Caco-2 (cell line): ENCODE results near the gene PLPP2. TPM values are rescaled to one million over a fixed set of nuclear protein-coding genes. Genes with fewer than 3 reads are reported as not detected.

Experiments
- BruUV-seq: library from RNA; stranded (reverse); fragments of 400-500 nt; replicated peaks from 2 replicates; lab custom pipeline; 2021; lab: Mats Ljungman, UMichigan
- CTCF ChIA-PET: fragments of 300-600 bp; sonication (Branson Sonifier 250); formaldehyde crosslinking; loops from one replicate; lab custom pipeline; 2022; ENCODE audit warnings: antibody characterized with exemption; lab: Charles Lee
- POLR2A ChIA-PET: fragments of 300-600 bp; sonication (Branson Sonifier 250); formaldehyde crosslinking; loops from one replicate; lab custom pipeline; 2022; ENCODE audit warnings: antibody characterized with exemption; lab: Charles Lee
- DNase-seq, 2 experiments: peaks; one replicate each; pipeline versions ENCODE4 v3.0.0 to v3.0.0-alpha.2; 2020 to 2022
- H3K27me3 ChIP-seq: replicated peaks from 2 replicates; pipeline ENCODE4 v1.6.0; 2011; ENCODE audit warnings: low read length; ENCODE audit not compliant: control insufficient read depth, insufficient read depth
- H3K36me3 ChIP-seq: 2 replicates; pipeline ENCODE4 v1.5.1; 2011; ENCODE audit warnings: low read length; ENCODE audit not compliant: control insufficient read depth, insufficient read depth
- H3K4me1 ChIP-seq: fragments of 250-450 bp; sonication (Bioruptor Pico); 2 replicates; pipeline ENCODE4 v1.5.1; 2020; ENCODE audit warnings: mild to moderate bottlenecking
- H3K4me3 ChIP-seq: 2 replicates; pipeline ENCODE4 v1.5.1; 2011; ENCODE audit warnings: low read depth, mild to moderate bottlenecking, control low read depth, low read length
- H3K9me3 ChIP-seq: fragments of 250-450 bp; sonication (Bioruptor Pico); 2 replicates; pipeline ENCODE4 v1.5.1; 2020; ENCODE audit warnings: mild to moderate bottlenecking, moderate library complexity
- H3K27ac Mint-ChIP-seq: one replicate; pipeline ENCODE4 v1.8.0; 2022; ENCODE audit warnings: mixed read lengths; ENCODE audit not compliant: unreplicated experiment
- H3K27me3 Mint-ChIP-seq: one replicate; pipeline ENCODE4 v1.8.0; 2022; ENCODE audit warnings: mixed read lengths; ENCODE audit not compliant: insufficient read depth, unreplicated experiment
- H3K36me3 Mint-ChIP-seq: one replicate; pipeline ENCODE4 v1.8.0; 2022; ENCODE audit warnings: mild to moderate bottlenecking, mixed read lengths; ENCODE audit not compliant: insufficient read depth, unreplicated experiment
- H3K4me1 Mint-ChIP-seq: one replicate; pipeline ENCODE4 v1.8.0; 2022; ENCODE audit warnings: low read depth, mixed read lengths; ENCODE audit not compliant: unreplicated experiment
- H3K4me3 Mint-ChIP-seq: one replicate; pipeline ENCODE4 v1.8.0; 2022; ENCODE audit warnings: mild to moderate bottlenecking, moderate library complexity, mixed read lengths; ENCODE audit not compliant: unreplicated experiment
- H3K9me3 Mint-ChIP-seq: one replicate; pipeline ENCODE4 v1.8.0; 2022; ENCODE audit warnings: mixed read lengths; ENCODE audit not compliant: unreplicated experiment
- intact Hi-C: fragments of 100-400 bp; cut with micrococcal nuclease; formaldehyde crosslinking; loops from one replicate; pipeline ENCODE4 v1.10.0; 2022; ENCODE audit not compliant: unreplicated experiment
- total RNA-seq: library from RNA; stranded (reverse); gene quantifications from 2 replicates; pipeline ENCODE4 v1.2.3, GENCODE V29; 2022
- TF ChIP-seq, protein P1 (sequence below), 2 experiments: fragments of 200-600 bp in 1 of 2; IDR thresholded peaks; 1 replicate in 1 of 2; 2 replicates in 1 of 2; pipeline versions ENCODE4 v1.5.1 to v1.8.0; 2011 to 2022; ENCODE audit warnings: antibody characterized with exemption in 1 of 2, control low read depth in 1 of 2, inconsistent platforms in 1 of 2, low read depth in 1 of 2, low read length in 1 of 2, mild to moderate bottlenecking in 1 of 2, moderate library complexity in 1 of 2; ENCODE audit not compliant: insufficient read depth in 1 of 2, severe bottlenecking in 1 of 2, unreplicated experiment in 1 of 2

PLPP2 gene
- total RNA-seq, 1 experiment from 2014 or later = 29.6 TPM

DNA sequence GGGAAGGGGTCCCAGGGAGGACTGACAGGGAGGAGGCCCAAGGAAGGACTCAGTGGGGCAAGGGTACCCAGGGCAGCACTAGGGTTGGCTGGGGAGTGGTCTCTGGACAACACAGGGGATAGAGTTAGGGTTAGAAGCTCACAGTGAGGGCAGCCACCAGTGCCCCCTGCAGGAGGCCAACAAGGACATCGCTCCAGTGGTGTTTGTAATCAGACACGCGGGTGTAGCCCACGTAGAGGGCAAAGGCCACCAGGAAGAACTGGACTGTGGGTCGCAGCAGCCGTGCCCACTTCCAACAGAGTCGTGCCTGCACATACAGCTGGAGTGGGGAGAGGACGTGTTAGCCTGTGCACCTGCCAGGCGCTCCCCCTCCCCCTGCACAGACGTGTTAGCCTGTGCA lies 9.2 kb downstream of the PLPP2 start:
- Histone ChIP-seq H3K27me3 (no peaks in the 10 kb centered on the region), H3K4me1 (no peaks in the 10 kb centered on the region), H3K4me3 (no peak overlapping the region), H3K36me3 (no peaks in the 10 kb centered on the region), H3K9me3 (no peaks in the 10 kb centered on the region)
- intact Hi-C loops = no loop called here
- Mint-ChIP-seq H3K9me3 (no peaks in the 10 kb centered on the region), H3K4me3 (no peak overlapping the region), H3K27me3 (no peaks in the 10 kb centered on the region), H3K4me1 (no peaks in the 10 kb centered on the region), H3K27ac (no peak overlapping the region), H3K36me3 (peaks cover 4% of the 10 kb centered on the region)
- POLR2A ChIA-PET = no interaction called here
- CTCF ChIA-PET = no interaction called here
- no peak for DNase-seq
- TF ChIP-seq, protein P1, sequence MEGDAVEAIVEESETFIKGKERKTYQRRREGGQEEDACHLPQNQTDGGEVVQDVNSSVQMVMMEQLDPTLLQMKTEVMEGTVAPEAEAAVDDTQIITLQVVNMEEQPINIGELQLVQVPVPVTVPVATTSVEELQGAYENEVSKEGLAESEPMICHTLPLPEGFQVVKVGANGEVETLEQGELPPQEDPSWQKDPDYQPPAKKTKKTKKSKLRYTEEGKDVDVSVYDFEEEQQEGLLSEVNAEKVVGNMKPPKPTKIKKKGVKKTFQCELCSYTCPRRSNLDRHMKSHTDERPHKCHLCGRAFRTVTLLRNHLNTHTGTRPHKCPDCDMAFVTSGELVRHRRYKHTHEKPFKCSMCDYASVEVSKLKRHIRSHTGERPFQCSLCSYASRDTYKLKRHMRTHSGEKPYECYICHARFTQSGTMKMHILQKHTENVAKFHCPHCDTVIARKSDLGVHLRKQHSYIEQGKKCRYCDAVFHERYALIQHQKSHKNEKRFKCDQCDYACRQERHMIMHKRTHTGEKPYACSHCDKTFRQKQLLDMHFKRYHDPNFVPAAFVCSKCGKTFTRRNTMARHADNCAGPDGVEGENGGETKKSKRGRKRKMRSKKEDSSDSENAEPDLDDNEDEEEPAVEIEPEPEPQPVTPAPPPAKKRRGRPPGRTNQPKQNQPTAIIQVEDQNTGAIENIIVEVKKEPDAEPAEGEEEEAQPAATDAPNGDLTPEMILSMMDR (IDR thresholded peaks at IDR 0.05; ENCODE audit: insufficient read depth in 1 of 2, low read depth in 1 of 2, low read length in 1 of 2, severe bottlenecking in 1 of 2, unreplicated experiment in 1 of 2) = no peak
- BruUV-seq = no TSS peak

DNA sequence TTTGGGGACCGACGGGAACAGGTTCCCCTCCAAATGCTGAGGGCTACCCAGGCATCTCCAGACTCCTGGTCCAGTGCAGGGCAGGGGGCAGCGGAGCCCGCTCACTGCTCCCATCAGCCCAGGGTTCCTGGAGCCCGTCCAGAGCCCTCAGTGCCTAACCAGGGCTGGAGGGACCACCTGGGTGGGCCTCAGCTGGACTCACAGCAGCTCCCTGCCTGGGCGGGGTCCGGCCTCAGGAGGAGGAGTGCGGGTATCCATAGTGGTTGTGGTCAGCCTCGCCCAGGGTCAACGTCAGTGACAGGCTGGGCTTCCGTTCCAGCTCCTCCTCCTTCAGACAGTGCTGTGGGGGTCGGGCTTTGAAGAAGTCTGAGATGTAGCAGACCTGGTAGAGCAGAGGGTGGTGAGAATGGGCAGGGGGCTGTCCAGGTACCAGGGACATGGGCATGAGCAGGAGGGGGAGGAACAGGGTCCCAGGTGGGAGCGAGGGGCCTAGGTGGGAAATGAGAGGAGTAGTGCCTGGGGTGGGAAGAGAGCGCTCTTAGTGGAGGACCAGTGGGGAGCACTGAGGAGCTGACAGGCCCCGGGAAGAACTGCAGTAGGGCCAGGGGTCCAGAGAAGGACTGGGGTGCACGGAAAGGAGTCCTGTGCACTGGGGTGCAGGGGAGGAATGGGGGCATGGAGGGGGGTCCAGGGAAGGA lies 9.9 kb downstream of the PLPP2 start:
- no peaks in the 10 kb centered on the region for H3K36me3 ChIP-seq
- intact Hi-C loops = no loop called here
- no peaks in the 10 kb centered on the region for H3K4me1 ChIP-seq
- TF ChIP-seq, protein P1 (IDR thresholded peaks at IDR 0.05; ENCODE audit: insufficient read depth in 1 of 2, low read depth in 1 of 2, low read length in 1 of 2, severe bottlenecking in 1 of 2, unreplicated experiment in 1 of 2) = no peak
- Mint-ChIP-seq H3K27ac (no peak overlapping the region), H3K4me3 (no peak overlapping the region), H3K9me3 (no peaks in the 10 kb centered on the region), H3K36me3 (peaks cover 4% of the 10 kb centered on the region), H3K27me3 (no peaks in the 10 kb centered on the region), H3K4me1 (no peaks in the 10 kb centered on the region)
- H3K9me3 ChIP-seq = no peaks in the 10 kb centered on the region
- DNase-seq = no peak
- CTCF ChIA-PET = no interaction called here
- POLR2A ChIA-PET = no interaction called here
- BruUV-seq = no TSS peak
- H3K27me3 ChIP-seq = no peaks in the 10 kb centered on the region
- no peak overlapping the region for H3K4me3 ChIP-seq

DNA sequence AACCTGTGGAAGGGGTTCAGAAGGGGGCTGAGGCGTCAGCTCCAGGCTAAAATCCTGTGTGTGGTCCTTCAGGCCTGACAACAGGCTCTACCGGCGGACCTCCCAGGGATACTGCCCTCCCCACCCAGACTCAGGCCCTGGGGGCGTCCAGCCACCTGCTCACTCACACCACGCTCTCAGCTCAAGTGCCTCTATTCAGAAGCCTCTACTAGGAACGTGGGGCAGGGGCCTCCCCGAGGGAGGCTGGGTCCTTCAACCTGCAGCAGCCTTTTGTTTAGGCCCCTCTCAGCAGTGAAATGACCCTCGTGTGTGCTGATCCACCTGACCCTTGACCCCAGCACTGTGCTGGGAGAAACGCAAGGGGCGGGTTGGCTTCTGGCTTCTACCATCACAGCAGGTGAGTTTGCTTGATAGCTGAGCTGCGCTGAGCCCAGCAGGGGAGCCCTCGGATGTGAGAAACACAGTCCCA lies 10.6 kb downstream of the PLPP2 start:
- DNase-seq = no peak
- no peak overlapping the region for H3K27ac Mint-ChIP-seq
- intact Hi-C loops = no loop called here
- Histone ChIP-seq H3K36me3 (no peaks in the 10 kb centered on the region), H3K4me1 (no peaks in the 10 kb centered on the region), H3K9me3 (no peaks in the 10 kb centered on the region), H3K27me3 (no peaks in the 10 kb centered on the region), H3K4me3 (no peak overlapping the region)
- TF ChIP-seq, protein P1 (IDR thresholded peaks at IDR 0.05; ENCODE audit: insufficient read depth in 1 of 2, low read depth in 1 of 2, low read length in 1 of 2, severe bottlenecking in 1 of 2, unreplicated experiment in 1 of 2) = no peak
- ChIA-PET POLR2A (no interaction called here), CTCF (no interaction called here)
- H3K36me3 Mint-ChIP-seq = peaks cover 4% of the 10 kb centered on the region
- H3K9me3 Mint-ChIP-seq = no peaks in the 10 kb centered on the region
- H3K4me1 Mint-ChIP-seq = no peaks in the 10 kb centered on the region
- H3K4me3 Mint-ChIP-seq = no peak overlapping the region
- no TSS peak for BruUV-seq
- H3K27me3 Mint-ChIP-seq = no peaks in the 10 kb centered on the region
